Measurements from ENCODE around the gene PTEN. TPM values are rescaled to one million over a fixed set of nuclear protein-coding genes. Genes with fewer than 3 reads are reported as not detected.
"Not testable (repeated sequence)": the region's sequence is repeated elsewhere in the genome, so short reads cannot be mapped to it uniquely, and the experiment has no call there.

The PTEN gene
- total RNA-seq, 1 donor from 2014 or later, result 90.3 TPM

- Mint-ChIP-seq H3K36me3 (ENCODE audit: low read depth, unreplicated experiment) (peaks cover 11% of the 10 kb centered on the region), H3K9me3 (ENCODE audit: unreplicated experiment) (peaks cover 4% of the 10 kb centered on the region), H3K4me1 (ENCODE audit: low read depth, unreplicated experiment) (peaks cover 4% of the 10 kb centered on the region), H3K4me3 (ENCODE audit: unreplicated experiment) (no peak overlapping the region), H3K27me3 (ENCODE audit: low read depth, unreplicated experiment) (no peaks in the 10 kb centered on the region), H3K27ac (ENCODE audit: unreplicated experiment) (no peak overlapping the region)
- no peak overlapping the region for H3K27ac ChIP-seq (ENCODE audit: low read depth, low read length)
- H3K4me2 ChIP-seq (ENCODE audit: low read length), result no peak overlapping the region
- H4K20me1 ChIP-seq (ENCODE audit: insufficient read depth, low read length), result peaks cover 59% of the 10 kb centered on the region
- FAIRE-seq (no peak), DNase-seq (ENCODE audit: low read depth) (no peak)
- TF ChIP-seq CTCF (IDR thresholded peaks at IDR 0.05; ENCODE audit: insufficient read depth, low read depth, low read length), result no peak
- TF ChIP-seq EZH2 (IDR thresholded peaks at IDR 0.05; ENCODE audit: insufficient read depth, low read length), result no peak
- no peaks in the 10 kb centered on the region for H3K9me3 ChIP-seq (ENCODE audit: insufficient read depth, low read depth, low read length)
- no peaks in the 10 kb centered on the region for H3K27me3 ChIP-seq (ENCODE audit: insufficient read depth, low read length)
- no peak overlapping the region for H3K9ac ChIP-seq (ENCODE audit: low read length)
- H3K36me3 ChIP-seq (ENCODE audit: insufficient read depth, low read length), result no peaks in the 10 kb centered on the region
- H2AFZ ChIP-seq (ENCODE audit: low read depth, low read length), result no peak overlapping the region
- H3K79me2 ChIP-seq (ENCODE audit: insufficient read depth, low read length), result peaks cover 94% of the 10 kb centered on the region
- no peaks in the 10 kb centered on the region for H3K4me1 ChIP-seq (ENCODE audit: insufficient read depth, low read length)
- H3K4me3 ChIP-seq (ENCODE audit: insufficient read depth, low read depth, low read length), result no peak overlapping the region
Observed at GRCh38 chr10:87880336-87880735, 16.9 kb downstream of the PTEN start.

DNA sequence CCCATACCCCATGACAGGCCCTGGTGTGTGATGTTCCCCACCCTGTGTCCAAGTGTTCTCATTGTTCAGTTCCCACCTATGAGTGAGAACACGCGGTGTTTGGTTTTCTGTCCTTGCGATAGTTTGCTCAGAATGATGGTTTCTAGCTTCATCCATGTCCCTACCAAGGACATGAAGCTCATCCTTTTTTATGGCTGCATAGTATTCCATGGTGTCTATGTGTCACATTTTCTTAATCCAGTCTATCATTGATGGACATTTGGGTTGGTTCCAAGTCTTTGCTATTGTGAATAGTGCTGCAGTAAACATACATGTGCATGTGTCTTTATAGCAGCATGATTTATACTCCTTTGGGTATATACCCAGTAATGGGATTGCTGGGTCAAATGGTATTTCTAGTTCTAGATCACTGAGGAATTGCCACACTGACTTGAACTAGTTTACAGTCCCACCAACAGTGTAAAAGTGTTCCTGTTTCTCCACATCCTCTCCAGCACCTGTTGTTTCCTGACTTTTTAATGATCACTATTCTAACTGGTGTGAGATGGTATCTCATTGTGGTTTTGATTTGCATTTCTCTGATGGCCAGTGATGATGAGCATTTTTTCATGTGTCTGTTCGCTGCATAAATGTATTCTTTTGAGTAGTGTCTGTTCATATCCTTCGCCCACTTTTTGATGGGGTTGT is 18.1 kb downstream of the PTEN start:
- peaks cover 13% of the 10 kb centered on the region for H3K36me3 Mint-ChIP-seq (ENCODE audit: low read depth, unreplicated experiment)
- not testable (repeated sequence) for H3K4me1 ChIP-seq (ENCODE audit: insufficient read depth, low read length); H3K36me3 ChIP-seq (ENCODE audit: insufficient read depth, low read length); H3K4me3 ChIP-seq (ENCODE audit: insufficient read depth, low read depth, low read length); FAIRE-seq; H3K4me1 Mint-ChIP-seq (ENCODE audit: low read depth, unreplicated experiment); H3K27ac Mint-ChIP-seq (ENCODE audit: unreplicated experiment); H3K27me3 ChIP-seq (ENCODE audit: insufficient read depth, low read length); H3K4me3 Mint-ChIP-seq (ENCODE audit: unreplicated experiment); DNase-seq (ENCODE audit: low read depth); H3K9me3 Mint-ChIP-seq (ENCODE audit: unreplicated experiment); H3K9me3 ChIP-seq (ENCODE audit: insufficient read depth, low read depth, low read length); H3K27me3 Mint-ChIP-seq (ENCODE audit: low read depth, unreplicated experiment); H3K4me2 ChIP-seq (ENCODE audit: low read length); H3K9ac ChIP-seq (ENCODE audit: low read length); H2AFZ ChIP-seq (ENCODE audit: low read depth, low read length); H3K27ac ChIP-seq (ENCODE audit: low read depth, low read length)
- Histone ChIP-seq H3K79me2 (ENCODE audit: insufficient read depth, low read length) (peaks cover 94% of the 10 kb centered on the region), H4K20me1 (ENCODE audit: insufficient read depth, low read length) (peaks cover 61% of the 10 kb centered on the region)

DNA sequence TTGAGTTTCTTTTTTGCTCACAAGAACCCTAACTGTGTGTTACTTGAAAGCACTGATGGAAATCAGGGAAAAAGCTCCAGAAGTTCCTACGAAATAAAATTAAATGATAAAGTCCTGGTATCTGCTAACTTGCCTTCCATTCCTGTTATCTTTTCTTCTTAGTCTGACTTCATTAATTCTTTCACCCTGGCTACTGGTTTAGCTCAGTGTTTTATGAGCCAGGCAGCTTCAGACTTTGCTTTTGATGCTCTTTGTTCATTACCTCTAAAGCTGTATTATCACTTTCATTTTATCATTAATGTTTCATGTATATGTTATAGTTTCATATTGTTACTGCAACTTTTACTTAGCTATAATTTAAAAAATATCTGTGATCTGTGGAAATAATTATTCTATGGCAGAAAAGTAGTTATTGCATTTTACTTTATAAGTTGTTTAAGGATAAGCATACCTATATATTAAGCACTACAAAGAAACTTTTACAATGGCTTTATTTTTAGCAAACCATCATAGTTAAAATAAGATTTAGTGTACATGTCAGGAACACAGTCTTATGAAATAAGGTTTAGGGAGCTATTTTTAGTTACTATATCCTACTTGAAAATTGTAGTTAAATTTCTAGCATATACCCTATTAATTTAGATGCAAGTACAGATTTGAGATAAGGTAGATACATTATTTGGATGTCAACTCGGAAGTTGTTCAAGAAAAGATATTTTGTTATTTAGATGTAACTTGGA is 19.3 kb downstream of the PTEN start:
- no peaks in the 10 kb centered on the region for H3K4me1 ChIP-seq (ENCODE audit: insufficient read depth, low read length)
- H3K36me3 ChIP-seq (ENCODE audit: insufficient read depth, low read length), result peaks cover 5% of the 10 kb centered on the region
- Mint-ChIP-seq H3K27me3 (ENCODE audit: low read depth, unreplicated experiment) (no peaks in the 10 kb centered on the region), H3K36me3 (ENCODE audit: low read depth, unreplicated experiment) (peaks cover 21% of the 10 kb centered on the region), H3K9me3 (ENCODE audit: unreplicated experiment) (peaks cover 4% of the 10 kb centered on the region), H3K4me1 (ENCODE audit: low read depth, unreplicated experiment) (peaks cover 8% of the 10 kb centered on the region), H3K4me3 (ENCODE audit: unreplicated experiment) (no peak overlapping the region), H3K27ac (ENCODE audit: unreplicated experiment) (no peak overlapping the region)
- no peak overlapping the region for H3K9ac ChIP-seq (ENCODE audit: low read length)
- H3K79me2 ChIP-seq (ENCODE audit: insufficient read depth, low read length), result peaks cover 94% of the 10 kb centered on the region
- no peaks in the 10 kb centered on the region for H3K9me3 ChIP-seq (ENCODE audit: insufficient read depth, low read depth, low read length)
- no peaks in the 10 kb centered on the region for H3K27me3 ChIP-seq (ENCODE audit: insufficient read depth, low read length)
- peaks cover 72% of the 10 kb centered on the region for H4K20me1 ChIP-seq (ENCODE audit: insufficient read depth, low read length)
- H3K4me3 ChIP-seq (ENCODE audit: insufficient read depth, low read depth, low read length), result no peak overlapping the region
- H3K27ac ChIP-seq (ENCODE audit: low read depth, low read length), result no peak overlapping the region
- no peak for DNase-seq (ENCODE audit: low read depth)
- no peak overlapping the region for H3K4me2 ChIP-seq (ENCODE audit: low read length)
- TF ChIP-seq EZH2 (IDR thresholded peaks at IDR 0.05; ENCODE audit: insufficient read depth, low read length), result no peak
- no peak for TF ChIP-seq CTCF (IDR thresholded peaks at IDR 0.05; ENCODE audit: insufficient read depth, low read depth, low read length)
- no peak for FAIRE-seq
- no peak overlapping the region for H2AFZ ChIP-seq (ENCODE audit: low read depth, low read length)
